Vagina (tissue), 2 donors: Measurements from ENCODE around the gene BNIP1. TPM values are rescaled to one million over a fixed set of nuclear protein-coding genes. Genes with fewer than 3 reads are reported as not detected.
"Not testable (repeated sequence)": the region's sequence is repeated elsewhere in the genome, so short reads cannot be mapped to it uniquely, and the experiment has no call there.

Source experiments
- DNase-seq, 2 donors: peaks; one replicate each; pipeline ENCODE4 v3.0.0-alpha.2; 2017; ENCODE audit errors: extremely low spot score in 2 of 2
- H3K27ac ChIP-seq: fragments of 200-600 bp; sonication (generic); one replicate; pipeline ENCODE4 v1.5.1; 2019
- H3K27me3 ChIP-seq: fragments of 200-600 bp; sonication (generic); one replicate; pipeline ENCODE4 v1.5.1; 2019
- H3K36me3 ChIP-seq, 2 donors: fragments of 200-600 bp; sonication (generic); one replicate each; pipeline ENCODE4 v1.5.1; 2017 to 2019
- H3K4me1 ChIP-seq: fragments of 200-600 bp; sonication (generic); one replicate; pipeline ENCODE4 v1.5.1; 2019
- H3K4me3 ChIP-seq, 2 donors: fragments of 200-600 bp; sonication (generic); 1 replicate in 1 of 2; 2 replicates in 1 of 2; pipeline ENCODE4 v1.5.1; 2016 to 2019
- H3K9me3 ChIP-seq: fragments of 200-600 bp; sonication (generic); one replicate; pipeline ENCODE4 v1.5.1; 2019
- POLR2A ChIP-seq, 2 donors: fragments of 450-650 bp; IDR thresholded peaks; one replicate each; pipeline ENCODE4 v1.6.1; 2017; ENCODE audit warnings: antibody characterized with exemption in 2 of 2, mild to moderate bottlenecking in 2 of 2, moderate library complexity in 2 of 2
- POLR2AphosphoS5 ChIP-seq, 2 donors: sonication (generic); formaldehyde crosslinking; IDR thresholded peaks; one replicate each; pipeline ENCODE4 v1.9.0; 2017; ENCODE audit warnings: antibody characterized with exemption in 2 of 2, mild to moderate bottlenecking in 2 of 2, low read depth in 1 of 2; ENCODE audit not compliant: insufficient read depth in 1 of 2
- intact Hi-C: fragments of 100-400 bp; cut with DNase I; formaldehyde crosslinking; loops from one replicate; pipeline ENCODE4 v1.15.1; 2023
- total RNA-seq: library from RNA; depleted of rRNA; stranded (reverse); fragments of >200 nt; gene quantifications from one replicate; pipeline ENCODE4 v1.2.3, GENCODE V29; 2016
- TF ChIP-seq, protein P1 (sequence below), 3 experiments: fragments of 450-650 bp in 2 of 3; fragments of 200-600 bp in 1 of 3; sonication (generic) in 1 of 3; IDR thresholded peaks; one replicate each; pipeline ENCODE4 v1.5.1; 2017 to 2019; ENCODE audit warnings: antibody characterized with exemption in 3 of 3, mild to moderate bottlenecking in 2 of 3, moderate library complexity in 2 of 3

The BNIP1 gene
- total RNA-seq, 1 donor from 2014 or later, result 12.5 TPM

DNA sequence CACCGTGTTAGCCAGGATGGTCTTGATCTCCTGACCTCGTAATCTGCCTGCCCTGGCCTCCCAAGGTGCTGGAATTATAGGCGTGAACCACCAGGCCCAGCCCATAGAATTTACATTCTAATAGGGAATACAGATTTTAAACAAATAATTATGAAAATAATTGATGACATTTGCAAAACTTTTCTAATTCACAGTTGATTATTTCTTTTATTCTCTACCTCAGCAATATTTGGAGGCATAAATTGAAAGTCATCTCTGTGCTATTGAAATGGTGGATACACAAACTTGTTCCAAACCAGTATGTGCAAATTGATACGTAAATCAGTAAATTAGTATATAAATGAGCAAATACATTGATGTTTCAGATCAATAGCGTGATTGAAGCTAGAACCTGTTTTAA lies 8.2 kb downstream of the BNIP1 start:
- DNase-seq, result no peak
- TF ChIP-seq, protein P1, sequence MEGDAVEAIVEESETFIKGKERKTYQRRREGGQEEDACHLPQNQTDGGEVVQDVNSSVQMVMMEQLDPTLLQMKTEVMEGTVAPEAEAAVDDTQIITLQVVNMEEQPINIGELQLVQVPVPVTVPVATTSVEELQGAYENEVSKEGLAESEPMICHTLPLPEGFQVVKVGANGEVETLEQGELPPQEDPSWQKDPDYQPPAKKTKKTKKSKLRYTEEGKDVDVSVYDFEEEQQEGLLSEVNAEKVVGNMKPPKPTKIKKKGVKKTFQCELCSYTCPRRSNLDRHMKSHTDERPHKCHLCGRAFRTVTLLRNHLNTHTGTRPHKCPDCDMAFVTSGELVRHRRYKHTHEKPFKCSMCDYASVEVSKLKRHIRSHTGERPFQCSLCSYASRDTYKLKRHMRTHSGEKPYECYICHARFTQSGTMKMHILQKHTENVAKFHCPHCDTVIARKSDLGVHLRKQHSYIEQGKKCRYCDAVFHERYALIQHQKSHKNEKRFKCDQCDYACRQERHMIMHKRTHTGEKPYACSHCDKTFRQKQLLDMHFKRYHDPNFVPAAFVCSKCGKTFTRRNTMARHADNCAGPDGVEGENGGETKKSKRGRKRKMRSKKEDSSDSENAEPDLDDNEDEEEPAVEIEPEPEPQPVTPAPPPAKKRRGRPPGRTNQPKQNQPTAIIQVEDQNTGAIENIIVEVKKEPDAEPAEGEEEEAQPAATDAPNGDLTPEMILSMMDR (IDR thresholded peaks at IDR 0.05), result no peak
- TF ChIP-seq POLR2AphosphoS5 (IDR thresholded peaks at IDR 0.05; ENCODE audit: insufficient read depth in 1 of 2, low read depth in 1 of 2), result no peak
- TF ChIP-seq POLR2A (IDR thresholded peaks at IDR 0.05), result no peak
- H3K9me3 ChIP-seq, result no peaks in the 10 kb centered on the region
- no peak overlapping the region for H3K27ac ChIP-seq
- peaks cover 0 to 41% of the 10 kb centered on the region in 2 donors for H3K36me3 ChIP-seq
- no peak overlapping the region for H3K4me3 ChIP-seq
- intact Hi-C loops, result no loop called here
- no peaks in the 10 kb centered on the region for H3K27me3 ChIP-seq
- no peaks in the 10 kb centered on the region for H3K4me1 ChIP-seq

DNA sequence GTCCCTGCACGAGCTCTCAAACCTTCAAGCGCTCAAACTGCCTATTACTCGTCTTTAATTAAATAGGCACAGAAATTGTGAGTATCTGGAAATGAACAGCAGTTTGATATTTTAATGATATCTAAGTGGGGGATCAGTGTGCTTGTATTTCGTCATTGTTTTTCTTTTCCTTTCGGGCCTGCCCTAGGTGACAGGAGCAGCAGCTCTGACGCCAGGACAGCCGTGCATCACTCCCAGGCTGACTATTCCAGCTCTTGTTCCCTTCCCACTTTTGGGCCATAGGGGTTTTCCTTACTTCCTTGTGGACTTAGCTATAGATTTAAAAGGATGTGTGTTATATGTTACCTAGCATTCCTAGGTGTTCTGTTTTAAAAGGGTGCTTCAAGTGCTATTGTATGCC lies 9.5 kb downstream of the BNIP1 start:
- no peaks in the 10 kb centered on the region for H3K27me3 ChIP-seq
- no peaks in the 10 kb centered on the region for H3K4me1 ChIP-seq
- H3K36me3 ChIP-seq, result peaks cover 0 to 52% of the 10 kb centered on the region in 2 donors
- no peak for DNase-seq
- no peak overlapping the region for H3K4me3 ChIP-seq
- H3K27ac ChIP-seq, result no peak overlapping the region
- intact Hi-C loops, result no loop called here
- H3K9me3 ChIP-seq, result no peaks in the 10 kb centered on the region
- TF ChIP-seq, protein P1 (IDR thresholded peaks at IDR 0.05), result no peak
- TF ChIP-seq POLR2A (IDR thresholded peaks at IDR 0.05) (no peak), POLR2AphosphoS5 (IDR thresholded peaks at IDR 0.05; ENCODE audit: insufficient read depth in 1 of 2, low read depth in 1 of 2) (no peak)

DNA sequence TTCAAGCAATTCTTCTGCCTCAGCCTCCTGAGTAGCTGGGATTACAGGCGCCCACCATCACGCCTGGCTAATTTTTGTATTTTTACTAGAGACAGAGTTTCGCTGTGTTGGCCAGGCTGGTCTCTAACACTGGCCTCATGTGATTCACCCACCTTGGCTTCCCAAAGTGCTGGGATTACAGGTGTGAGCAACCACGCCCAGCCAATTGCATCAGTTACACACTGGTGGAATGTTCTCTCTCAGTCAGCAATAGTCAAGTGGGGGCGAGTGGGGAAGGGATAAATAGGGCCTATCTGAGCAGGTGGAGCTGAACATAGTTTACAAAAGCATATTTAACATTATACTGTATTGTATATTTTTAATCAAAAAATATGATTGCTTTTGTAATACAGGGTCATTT lies 10.3 kb downstream of the BNIP1 start:
- H3K4me3 ChIP-seq, intact Hi-C loops, H3K27ac ChIP-seq, H3K4me1 ChIP-seq, H3K27me3 ChIP-seq, DNase-seq, H3K9me3 ChIP-seq: not testable (repeated sequence)
- H3K36me3 ChIP-seq, result peaks cover 0 to 52% of the 10 kb centered on the region in 2 donors

DNA sequence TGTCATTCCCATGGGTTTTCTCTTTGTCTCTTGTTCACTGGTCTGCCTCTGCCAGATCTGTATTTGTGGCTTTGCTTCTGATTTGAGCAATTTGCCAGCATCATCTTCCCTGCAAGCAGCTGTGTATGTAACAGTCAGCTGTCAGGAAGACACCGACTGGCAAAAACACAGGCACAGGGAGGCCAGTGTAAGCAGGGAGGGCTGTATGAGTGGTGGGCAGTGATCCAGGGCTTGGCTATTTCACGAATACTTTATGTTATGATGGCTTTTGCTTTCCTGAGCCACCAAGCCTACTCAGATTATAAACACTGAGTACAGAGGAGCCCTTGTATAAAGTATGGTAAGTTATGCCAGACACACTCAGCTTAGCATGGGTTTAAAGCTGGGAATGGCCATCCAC lies 11.6 kb downstream of the BNIP1 start:
- TF ChIP-seq POLR2AphosphoS5 (IDR thresholded peaks at IDR 0.05; ENCODE audit: insufficient read depth in 1 of 2, low read depth in 1 of 2) (no peak), POLR2A (IDR thresholded peaks at IDR 0.05) (no peak)
- TF ChIP-seq, protein P1 (IDR thresholded peaks at IDR 0.05), result no peak
- Histone ChIP-seq H3K4me1 (no peaks in the 10 kb centered on the region), H3K4me3 (no peak overlapping the region), H3K27ac (no peak overlapping the region), H3K27me3 (no peaks in the 10 kb centered on the region), H3K36me3 (peaks cover 0 to 54% of the 10 kb centered on the region in 2 donors), H3K9me3 (no peaks in the 10 kb centered on the region)
- intact Hi-C loops, result no loop called here
- DNase-seq, result no peak

DNA sequence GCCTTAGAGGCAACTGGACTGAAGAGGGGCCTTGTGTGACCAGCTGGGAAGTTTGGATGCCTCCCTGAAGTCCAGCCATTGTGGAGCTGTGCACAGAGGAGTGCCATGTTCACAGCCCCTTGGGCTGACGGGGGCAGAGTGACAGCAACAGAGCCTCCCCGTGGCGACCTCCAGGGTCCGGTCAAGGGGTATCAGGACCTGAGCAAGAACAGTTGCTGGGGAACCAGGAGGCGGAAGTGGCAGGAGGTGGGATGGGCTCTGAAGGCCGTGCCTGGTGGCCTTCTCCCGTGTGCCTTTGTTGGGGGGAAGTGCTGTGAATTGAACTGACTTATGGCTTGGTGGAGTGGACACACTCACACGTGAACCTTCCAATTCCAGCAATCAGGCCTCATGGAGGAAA lies 14.0 kb downstream of the BNIP1 start:
- no peaks in the 10 kb centered on the region for H3K27me3 ChIP-seq
- TF ChIP-seq POLR2A (IDR thresholded peaks at IDR 0.05), result no peak
- TF ChIP-seq, protein P1 (IDR thresholded peaks at IDR 0.05), result no peak
- no peak for TF ChIP-seq POLR2AphosphoS5 (IDR thresholded peaks at IDR 0.05; ENCODE audit: insufficient read depth in 1 of 2, low read depth in 1 of 2)
- peaks cover 0 to 68% of the 10 kb centered on the region in 2 donors for H3K36me3 ChIP-seq
- intact Hi-C loops, result no loop called here
- no peaks in the 10 kb centered on the region for H3K4me1 ChIP-seq
- DNase-seq, result no peak
- H3K27ac ChIP-seq, result no peak overlapping the region
- no peaks in the 10 kb centered on the region for H3K9me3 ChIP-seq
- H3K4me3 ChIP-seq, result no peak overlapping the region

DNA sequence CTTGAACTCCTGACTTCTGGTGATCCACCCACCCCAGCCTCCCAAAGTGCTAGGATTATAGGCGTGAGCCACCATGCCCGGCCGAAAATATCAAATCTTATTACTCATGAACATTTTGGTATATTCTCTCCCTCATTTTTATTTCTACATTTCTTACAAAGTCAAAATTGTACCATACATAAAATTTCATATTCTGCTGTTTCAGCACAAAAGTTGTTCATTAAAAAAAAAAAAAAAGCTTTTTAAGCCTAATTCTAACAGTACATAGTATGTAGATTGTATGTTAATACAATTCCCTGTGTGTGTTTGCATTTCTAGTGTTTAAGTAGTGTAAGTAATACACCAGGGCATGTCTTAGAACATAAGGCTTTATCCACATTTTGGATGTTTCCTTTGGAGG lies 14.9 kb downstream of the BNIP1 start:
- Histone ChIP-seq H3K4me1 (no peaks in the 10 kb centered on the region), H3K36me3 (peaks cover 0 to 70% of the 10 kb centered on the region in 2 donors), H3K9me3 (no peaks in the 10 kb centered on the region), H3K27me3 (no peaks in the 10 kb centered on the region), H3K27ac (no peak overlapping the region), H3K4me3 (no peak overlapping the region)
- no peak for TF ChIP-seq POLR2AphosphoS5 (IDR thresholded peaks at IDR 0.05; ENCODE audit: insufficient read depth in 1 of 2, low read depth in 1 of 2)
- TF ChIP-seq, protein P1 (IDR thresholded peaks at IDR 0.05), result no peak
- no peak for TF ChIP-seq POLR2A (IDR thresholded peaks at IDR 0.05)
- DNase-seq, result no peak
- intact Hi-C loops, result no loop called here
